Activated T-helper 1 cell treated with anti-CD3 and anti-CD28 coated beads, Interleukin-12 subunit alpha, Interleukin-12 subunit beta, Interleukin-2, Interleukin-4 antibody, amounts not matched to agents 30 ng/mL and 10 ng/mL and 1 ng/mL, durations not matched to agents 14 hours and 24 hours and 36 hours (primary cell): Measurements from ENCODE around the gene RHEX. TPM values are rescaled to one million over a fixed set of nuclear protein-coding genes. Genes with fewer than 3 reads are reported as not detected.

ENCODE experiments used
- DNase-seq: peaks from one replicate; pipeline ENCODE4 v3.0.0; 2021; ENCODE audit warnings: low spot score
- H3K27ac Mint-ChIP-seq: one replicate; pipeline ENCODE4 v1.8.0; 2021; ENCODE audit warnings: mild to moderate bottlenecking, mixed read lengths
- H3K27me3 Mint-ChIP-seq: one replicate; pipeline ENCODE4 v1.8.0; 2022; ENCODE audit warnings: mild to moderate bottlenecking, moderate library complexity, mixed read lengths; ENCODE audit not compliant: insufficient read depth
- H3K36me3 Mint-ChIP-seq: one replicate; pipeline ENCODE4 v1.8.0; 2021; ENCODE audit warnings: low read depth, mixed read lengths
- H3K4me1 Mint-ChIP-seq: one replicate; pipeline ENCODE4 v1.8.0; 2021; ENCODE audit warnings: low read depth, mixed read lengths
- H3K4me3 Mint-ChIP-seq: one replicate; pipeline ENCODE4 v1.8.0; 2021; ENCODE audit warnings: mild to moderate bottlenecking, moderate library complexity, mixed read lengths
- H3K9me3 Mint-ChIP-seq: one replicate; pipeline ENCODE4 v1.8.0; 2021; ENCODE audit warnings: mixed read lengths
- intact Hi-C: fragments of 100-400 bp; cut with micrococcal nuclease; formaldehyde crosslinking; loops from one replicate; pipeline ENCODE4 v1.15.1; 2024
- total RNA-seq: library from RNA; stranded (reverse); gene quantifications from 2 replicates; pipeline ENCODE4 v1.2.3, GENCODE V29; 2022

RHEX gene
- total RNA-seq, 1 donor from 2014 or later, result not detected

DNA sequence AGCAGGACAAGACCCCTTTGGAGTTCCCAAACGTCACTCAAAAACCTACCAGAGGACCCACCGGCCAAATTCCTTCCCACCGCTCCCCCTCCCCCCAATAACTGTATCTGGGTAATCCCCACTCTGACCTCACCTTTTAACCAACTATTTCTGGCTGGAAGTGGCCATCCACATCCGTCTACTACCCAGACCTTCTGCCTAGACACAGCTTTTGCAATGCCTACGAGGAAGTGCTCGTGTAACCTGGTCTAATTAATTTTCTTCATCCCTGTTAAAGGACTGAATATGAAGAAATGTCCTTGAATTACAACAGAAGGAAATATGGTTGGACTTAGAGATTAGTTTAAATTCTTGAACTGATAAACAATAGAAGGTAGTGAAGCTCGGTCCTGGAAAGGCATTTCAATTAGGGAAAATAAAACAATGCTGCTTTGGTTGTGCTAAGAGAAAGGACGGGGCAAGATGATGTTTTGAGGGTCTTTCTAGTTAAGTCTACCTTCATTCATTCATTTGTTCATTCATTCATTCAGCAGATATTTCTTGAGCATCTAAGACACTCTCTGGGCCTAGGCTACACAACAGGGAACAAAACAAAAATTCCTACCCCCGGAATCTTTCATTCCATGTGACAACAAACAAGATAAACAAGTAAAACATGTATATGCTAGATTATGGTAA, 45.4 kb downstream of the RHEX start:
- no peak overlapping the region for H3K4me3 Mint-ChIP-seq
- H3K4me1 Mint-ChIP-seq, result no peaks in the 10 kb centered on the region
- intact Hi-C loops, result no loop called here
- H3K27ac Mint-ChIP-seq, result no peak overlapping the region
- peaks cover 50% of the 10 kb centered on the region for H3K27me3 Mint-ChIP-seq
- H3K9me3 Mint-ChIP-seq, result no peaks in the 10 kb centered on the region
- DNase-seq, result no peak
- H3K36me3 Mint-ChIP-seq, result no peaks in the 10 kb centered on the region

DNA sequence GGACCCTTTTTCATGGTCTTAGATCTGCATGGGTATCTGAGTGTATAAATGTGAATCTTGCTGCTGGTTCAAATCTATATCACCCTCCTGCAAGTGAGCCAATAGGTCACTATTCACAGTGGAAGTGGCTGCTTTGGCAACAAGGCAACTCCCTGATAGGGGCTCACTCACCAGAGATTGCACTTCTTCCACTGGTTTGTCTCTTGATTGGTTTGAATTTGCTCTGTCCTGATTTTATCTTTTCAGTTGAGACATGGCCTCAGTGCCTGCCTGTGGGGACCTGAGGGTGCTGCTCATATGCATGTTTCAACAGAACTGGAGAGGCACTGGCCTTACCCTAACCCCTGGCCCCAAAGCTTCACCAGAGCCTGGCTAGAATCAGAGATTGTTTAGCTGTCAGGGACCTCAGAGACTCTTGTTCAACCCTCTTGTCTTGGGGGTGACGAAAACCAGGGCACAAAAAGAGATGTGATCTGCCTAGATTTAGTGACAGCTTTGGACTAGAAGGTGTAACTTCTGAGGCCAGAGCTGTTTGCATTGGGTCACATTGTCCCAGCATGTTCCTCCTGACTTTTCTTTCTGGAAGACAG, 47.3 kb downstream of the RHEX start:
- Mint-ChIP-seq H3K4me1 (no peaks in the 10 kb centered on the region), H3K9me3 (no peaks in the 10 kb centered on the region), H3K4me3 (no peak overlapping the region), H3K36me3 (no peaks in the 10 kb centered on the region), H3K27me3 (peaks cover 40% of the 10 kb centered on the region), H3K27ac (no peak overlapping the region)
- no peak for DNase-seq
- intact Hi-C loops, result no loop called here

DNA sequence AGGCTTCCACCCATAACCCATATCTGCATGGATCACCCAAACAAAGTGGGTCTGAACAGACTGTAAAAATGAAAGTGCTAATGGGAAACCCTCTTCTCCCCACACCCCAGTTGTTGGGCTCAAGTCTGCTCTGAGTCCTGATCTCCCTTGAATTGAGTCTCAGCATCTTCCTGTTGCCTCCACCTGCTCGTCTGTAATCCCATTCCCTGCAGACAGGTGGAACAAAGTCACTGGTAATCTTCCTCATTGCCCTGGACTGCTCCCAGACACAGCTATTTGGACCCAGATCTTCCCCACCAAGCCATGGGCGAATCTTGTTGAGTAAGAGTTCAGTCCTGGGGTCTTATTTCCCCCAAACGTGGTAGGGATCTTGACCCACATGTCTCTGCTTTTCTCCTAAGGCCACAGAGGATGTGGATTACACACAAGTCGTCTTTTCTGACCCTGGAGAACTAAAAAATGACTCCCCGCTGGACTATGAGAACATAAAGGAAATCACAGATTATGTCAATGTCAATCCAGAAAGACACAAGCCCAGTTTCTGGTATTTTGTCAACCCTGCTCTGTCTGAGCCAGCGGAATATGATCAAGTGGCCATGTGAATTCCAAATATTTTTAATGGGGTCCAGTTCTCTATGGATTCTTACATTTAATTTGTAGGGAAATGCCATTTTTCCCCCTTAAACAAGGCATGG, 48.5 kb downstream of the RHEX start:
- peaks cover 33% of the 10 kb centered on the region for H3K27me3 Mint-ChIP-seq
- H3K27ac Mint-ChIP-seq, result no peak overlapping the region
- no peak overlapping the region for H3K4me3 Mint-ChIP-seq
- no peak for DNase-seq
- H3K36me3 Mint-ChIP-seq, result no peaks in the 10 kb centered on the region
- H3K4me1 Mint-ChIP-seq, result no peaks in the 10 kb centered on the region
- intact Hi-C loops, result no loop called here
- no peaks in the 10 kb centered on the region for H3K9me3 Mint-ChIP-seq

DNA sequence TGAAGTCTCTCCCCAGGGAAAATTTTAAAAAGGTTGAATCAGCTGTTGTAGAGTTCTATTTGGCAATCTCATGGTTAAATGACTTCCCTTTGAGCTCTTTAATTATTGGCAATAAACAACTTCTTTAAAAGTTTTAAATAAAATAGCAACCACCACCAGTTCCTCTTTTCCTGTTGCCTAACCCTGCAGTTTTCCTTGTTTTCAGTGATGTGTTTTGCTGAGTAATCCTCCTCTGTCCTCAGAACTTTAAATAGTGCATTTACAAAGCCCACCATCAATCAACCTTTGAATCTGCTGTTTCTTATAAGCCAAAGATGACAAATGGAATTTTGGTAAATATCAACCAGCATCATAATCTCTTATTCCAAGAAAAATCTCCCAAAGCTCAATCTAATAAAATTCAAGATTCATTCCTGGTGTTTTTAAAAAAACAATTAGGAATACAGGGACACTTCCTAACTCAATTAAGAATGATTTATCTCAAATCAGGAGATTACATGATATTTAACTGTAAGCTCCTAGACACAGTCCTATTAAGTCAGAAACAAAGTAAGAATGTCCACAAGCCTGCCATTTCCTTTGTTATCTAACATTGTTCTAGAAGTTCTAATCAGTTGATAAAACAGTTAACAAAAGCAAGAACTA, 49.4 kb downstream of the RHEX start:
- no peaks in the 10 kb centered on the region for H3K9me3 Mint-ChIP-seq
- H3K36me3 Mint-ChIP-seq, result no peaks in the 10 kb centered on the region
- H3K27ac Mint-ChIP-seq, result no peak overlapping the region
- H3K4me3 Mint-ChIP-seq, result no peak overlapping the region
- H3K27me3 Mint-ChIP-seq, result peaks cover 33% of the 10 kb centered on the region
- H3K4me1 Mint-ChIP-seq, result no peaks in the 10 kb centered on the region
- no peak for DNase-seq
- intact Hi-C loops, result no loop called here

DNA sequence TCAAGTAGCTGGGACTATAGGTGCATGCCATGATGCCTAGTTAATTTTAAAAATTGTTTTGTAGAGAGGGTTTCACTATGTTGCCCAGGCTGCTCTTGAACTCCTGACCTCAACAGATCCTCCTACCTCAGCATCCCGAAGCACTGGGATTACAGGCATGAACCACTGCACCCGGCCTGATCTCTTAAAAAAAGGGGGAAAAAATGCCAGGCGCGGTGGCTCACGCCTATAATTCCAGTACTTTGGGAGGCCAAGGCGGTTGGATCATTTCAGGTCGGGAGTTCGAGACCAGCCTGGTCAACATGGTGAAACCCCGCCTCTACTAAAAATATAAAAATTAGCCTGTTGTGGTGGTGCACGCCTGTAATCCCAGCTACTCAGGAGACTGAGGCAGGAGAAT, 51.0 kb downstream of the RHEX start:
- Mint-ChIP-seq H3K36me3 (no peaks in the 10 kb centered on the region), H3K27ac (no peak overlapping the region), H3K4me1 (no peaks in the 10 kb centered on the region), H3K27me3 (peaks cover 37% of the 10 kb centered on the region), H3K4me3 (no peak overlapping the region), H3K9me3 (no peaks in the 10 kb centered on the region)
- no peak for DNase-seq
- intact Hi-C loops, result no loop called here

DNA sequence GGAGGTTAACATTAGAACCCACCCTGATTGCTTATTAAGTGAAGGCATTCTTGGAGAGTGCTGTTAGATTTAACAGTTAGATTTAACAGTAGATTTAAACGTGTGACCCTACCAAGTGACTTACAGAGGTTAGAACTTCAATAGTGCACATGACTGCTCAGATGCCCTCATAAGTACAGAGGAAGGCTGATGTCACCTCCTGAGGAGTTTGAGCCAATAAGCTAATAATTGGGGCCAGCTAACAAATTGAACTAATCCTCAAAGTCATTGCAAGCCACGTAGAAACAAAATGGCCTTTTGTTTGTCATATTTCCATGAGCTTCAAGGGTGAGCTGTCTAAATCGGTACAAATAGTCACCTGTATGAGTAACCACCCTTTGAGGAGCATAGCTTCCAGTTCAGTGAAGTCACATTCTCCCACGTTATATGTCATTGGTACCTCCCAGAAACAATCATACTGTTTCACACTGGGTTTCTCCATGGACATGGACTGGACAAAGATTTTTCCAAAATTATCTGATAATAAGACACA, 52.6 kb downstream of the RHEX start:
- DNase-seq, result no peak
- Mint-ChIP-seq H3K9me3 (no peaks in the 10 kb centered on the region), H3K36me3 (no peaks in the 10 kb centered on the region), H3K27ac (no peak overlapping the region), H3K4me1 (no peaks in the 10 kb centered on the region), H3K4me3 (no peak overlapping the region), H3K27me3 (peaks cover 29% of the 10 kb centered on the region)
- intact Hi-C loops, result loop anchor here (5.0 kb wide), 1 partner anchor 33 kb away; no protein-coding TSS in a partner anchor

DNA sequence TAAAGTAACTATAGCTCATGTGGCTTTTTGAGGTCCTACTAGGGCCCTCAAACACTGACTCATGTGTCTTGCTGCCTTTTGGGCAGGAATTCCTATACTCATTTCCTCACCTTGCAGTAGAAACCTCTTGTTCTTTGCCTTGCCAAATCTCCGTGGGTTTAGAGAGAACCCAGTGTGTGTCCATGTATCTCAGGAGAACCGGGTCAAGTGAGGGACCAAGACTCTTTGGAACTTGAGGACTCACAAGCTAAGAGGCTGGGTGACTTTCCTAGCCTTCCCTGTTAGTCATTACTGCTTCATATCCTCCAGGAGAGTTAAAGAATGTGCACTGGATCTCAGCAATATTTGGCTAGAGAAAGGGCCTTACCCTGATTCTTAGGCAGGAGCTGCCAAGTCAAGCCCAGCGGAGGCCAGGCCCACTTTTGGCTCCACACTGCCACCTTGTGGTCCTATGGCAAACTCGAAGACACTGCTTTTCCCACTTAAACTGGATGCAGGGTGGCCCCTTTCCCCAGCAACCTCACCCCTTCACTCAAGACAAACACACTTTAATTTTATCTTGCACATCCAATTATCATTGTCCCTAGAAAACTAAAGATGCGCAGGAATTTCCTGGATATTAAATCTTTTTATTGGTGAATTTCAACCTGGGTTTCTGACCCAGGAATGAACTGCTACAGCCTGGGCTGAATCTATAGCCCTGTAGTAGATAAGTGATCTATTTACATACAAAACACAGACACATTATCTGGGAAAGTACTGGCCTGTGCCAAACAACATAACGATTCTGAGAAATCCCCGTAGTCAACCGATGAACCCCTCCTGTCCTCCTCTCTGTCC, 53.6 kb downstream of the RHEX start:
- Mint-ChIP-seq H3K4me3 (no peak overlapping the region), H3K27ac (no peak overlapping the region)
- intact Hi-C loops, result loop anchor here (1.0 to 5.0 kb wide), 7 partner anchors 34 to 447 kb away; no protein-coding TSS in a partner anchor

DNA sequence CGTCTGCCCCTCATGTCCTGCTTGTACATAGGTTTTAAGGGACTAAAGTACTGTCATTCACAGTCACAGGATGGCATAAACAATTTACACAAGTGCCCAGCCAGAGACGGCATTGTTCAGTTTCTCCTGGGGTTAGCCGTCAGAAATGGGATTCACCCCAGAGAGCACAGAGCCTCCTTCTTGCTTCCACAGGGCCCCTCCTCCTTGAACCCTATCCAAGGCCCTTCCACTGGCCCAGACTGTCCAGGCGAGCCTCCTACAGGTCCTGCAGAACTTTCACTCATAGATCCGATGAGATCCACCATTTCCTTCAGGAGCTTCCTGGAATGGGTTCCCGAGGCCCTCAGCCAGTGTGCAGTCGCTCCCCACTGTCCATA, 54.2 kb downstream of the RHEX start:
- Mint-ChIP-seq H3K27ac (no peak overlapping the region), H3K4me3 (no peak overlapping the region), H3K27me3 (peaks cover 24% of the 10 kb centered on the region), H3K36me3 (no peaks in the 10 kb centered on the region), H3K4me1 (no peaks in the 10 kb centered on the region), H3K9me3 (no peaks in the 10 kb centered on the region)
- intact Hi-C loops, result loop anchor here (2.0 to 5.0 kb wide), 2 partner anchors 35 to 130 kb away; no protein-coding TSS in a partner anchor
- DNase-seq, result no peak

More for the DNA sequence above, 53.6 kb downstream of the RHEX start:
- Mint-ChIP-seq H3K9me3 (no peaks in the 10 kb centered on the region), H3K27me3 (peaks cover 28% of the 10 kb centered on the region), H3K36me3 (no peaks in the 10 kb centered on the region), H3K4me1 (no peaks in the 10 kb centered on the region)
- DNase-seq, result peak; percentile 66

DNA sequence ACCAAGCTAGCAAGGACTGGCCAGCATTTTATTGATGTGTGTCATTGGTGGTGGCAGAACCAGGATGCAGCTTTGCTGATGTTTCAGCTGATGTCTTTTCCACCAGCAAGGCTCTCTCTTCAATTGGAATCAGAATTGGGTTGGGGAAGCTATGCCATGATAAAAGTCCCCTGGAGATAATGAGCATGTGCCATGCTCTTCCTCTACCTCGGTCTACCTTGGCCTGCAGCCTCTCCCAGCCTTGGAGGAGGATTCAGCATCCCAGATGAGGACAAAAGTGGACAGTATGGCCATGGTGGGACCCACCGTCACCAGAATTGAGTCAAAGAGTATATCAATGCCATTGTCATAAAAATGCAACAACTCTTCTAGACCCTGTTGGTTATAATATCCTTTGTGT, 55.7 kb downstream of the RHEX start:
- peaks cover 12% of the 10 kb centered on the region for H3K27me3 Mint-ChIP-seq
- no peak overlapping the region for H3K27ac Mint-ChIP-seq
- no peaks in the 10 kb centered on the region for H3K36me3 Mint-ChIP-seq
- no peak overlapping the region for H3K4me3 Mint-ChIP-seq
- no peak for DNase-seq
- no peaks in the 10 kb centered on the region for H3K4me1 Mint-ChIP-seq
- intact Hi-C loops, result loop anchor here (5.0 kb wide), 1 partner anchor 36 kb away; no protein-coding TSS in a partner anchor
- H3K9me3 Mint-ChIP-seq, result no peaks in the 10 kb centered on the region

DNA sequence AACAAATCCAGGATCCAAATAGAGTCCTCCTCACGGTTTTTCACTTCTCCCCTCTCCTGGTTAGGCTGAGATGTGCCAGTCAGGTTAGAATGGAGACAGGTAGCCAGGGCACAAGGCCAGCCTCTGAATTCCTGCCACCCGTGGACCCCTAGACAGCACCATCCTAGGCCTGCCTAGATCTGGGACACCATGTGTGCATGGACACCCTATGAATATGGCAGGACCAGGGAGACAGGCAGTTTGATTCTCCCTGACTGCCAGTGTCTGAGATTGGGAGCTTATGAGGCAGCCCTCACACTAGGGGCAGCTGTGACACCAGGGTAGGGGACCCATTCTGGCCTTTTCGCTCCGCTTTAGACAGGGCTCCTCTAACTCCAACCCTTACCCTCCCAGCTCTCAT, 56.7 kb downstream of the RHEX start:
- Mint-ChIP-seq H3K27ac (no peak overlapping the region), H3K4me1 (no peaks in the 10 kb centered on the region), H3K9me3 (no peaks in the 10 kb centered on the region), H3K36me3 (no peaks in the 10 kb centered on the region), H3K27me3 (peaks cover 14% of the 10 kb centered on the region), H3K4me3 (no peak overlapping the region)
- intact Hi-C loops, result loop anchor here (5.0 kb wide), 1 partner anchor 37 kb away; no protein-coding TSS in a partner anchor
- no peak for DNase-seq

DNA sequence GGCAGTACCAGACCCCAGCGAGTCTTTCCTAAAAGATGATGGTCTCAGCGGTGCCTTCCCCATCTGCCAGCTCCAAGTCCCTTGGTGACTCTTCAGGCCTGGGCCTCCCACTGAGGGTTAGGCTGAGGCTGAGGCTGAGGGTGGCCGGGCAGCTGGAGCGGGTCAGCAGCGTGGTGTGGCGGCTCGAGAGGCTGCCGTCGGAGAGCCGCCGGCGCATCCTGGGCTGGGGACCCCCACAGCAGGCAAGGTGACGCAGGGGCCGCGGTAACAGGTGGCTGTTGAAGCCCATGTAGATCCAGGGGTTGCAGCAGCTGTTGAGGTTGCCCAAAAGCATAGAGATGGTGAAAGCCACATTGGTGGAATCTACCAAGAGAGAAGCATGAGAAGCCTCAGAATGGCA, 57.2 kb downstream of the RHEX start:
- intact Hi-C loops, result no loop called here
- Mint-ChIP-seq H3K27ac (no peak overlapping the region), H3K9me3 (no peaks in the 10 kb centered on the region), H3K27me3 (peaks cover 19% of the 10 kb centered on the region), H3K36me3 (no peaks in the 10 kb centered on the region), H3K4me1 (no peaks in the 10 kb centered on the region), H3K4me3 (no peak overlapping the region)
- DNase-seq, result no peak

DNA sequence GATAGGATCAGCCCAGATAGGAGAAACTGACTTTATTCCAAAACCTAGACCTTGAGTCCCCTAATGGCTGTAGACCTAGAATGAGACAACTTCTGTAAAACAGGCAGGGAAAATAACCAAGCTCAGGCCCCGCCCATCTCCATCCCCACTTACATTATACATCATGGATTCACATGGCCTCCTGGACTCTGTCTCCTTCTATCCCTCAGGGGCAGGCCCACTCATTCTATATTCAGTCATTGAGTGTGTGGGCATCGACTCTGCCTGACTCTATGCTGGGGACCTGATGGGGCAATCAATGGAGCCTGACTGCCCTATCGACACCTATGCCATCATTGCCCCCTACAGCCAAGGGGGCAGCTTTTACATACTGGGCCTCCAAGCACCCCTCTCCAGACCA, 57.8 kb downstream of the RHEX start:
- Mint-ChIP-seq H3K4me3 (no peak overlapping the region), H3K27me3 (peaks cover 25% of the 10 kb centered on the region), H3K36me3 (no peaks in the 10 kb centered on the region), H3K9me3 (no peaks in the 10 kb centered on the region), H3K4me1 (no peaks in the 10 kb centered on the region), H3K27ac (no peak overlapping the region)
- intact Hi-C loops, result no loop called here
- DNase-seq, result no peak
